Measurements from ENCODE around the gene REEP6.
"Not testable (repeated sequence)": the region's sequence is repeated elsewhere in the genome, so short reads cannot be mapped to it uniquely, and the experiment has no call there.

REEP6 gene

DNA sequence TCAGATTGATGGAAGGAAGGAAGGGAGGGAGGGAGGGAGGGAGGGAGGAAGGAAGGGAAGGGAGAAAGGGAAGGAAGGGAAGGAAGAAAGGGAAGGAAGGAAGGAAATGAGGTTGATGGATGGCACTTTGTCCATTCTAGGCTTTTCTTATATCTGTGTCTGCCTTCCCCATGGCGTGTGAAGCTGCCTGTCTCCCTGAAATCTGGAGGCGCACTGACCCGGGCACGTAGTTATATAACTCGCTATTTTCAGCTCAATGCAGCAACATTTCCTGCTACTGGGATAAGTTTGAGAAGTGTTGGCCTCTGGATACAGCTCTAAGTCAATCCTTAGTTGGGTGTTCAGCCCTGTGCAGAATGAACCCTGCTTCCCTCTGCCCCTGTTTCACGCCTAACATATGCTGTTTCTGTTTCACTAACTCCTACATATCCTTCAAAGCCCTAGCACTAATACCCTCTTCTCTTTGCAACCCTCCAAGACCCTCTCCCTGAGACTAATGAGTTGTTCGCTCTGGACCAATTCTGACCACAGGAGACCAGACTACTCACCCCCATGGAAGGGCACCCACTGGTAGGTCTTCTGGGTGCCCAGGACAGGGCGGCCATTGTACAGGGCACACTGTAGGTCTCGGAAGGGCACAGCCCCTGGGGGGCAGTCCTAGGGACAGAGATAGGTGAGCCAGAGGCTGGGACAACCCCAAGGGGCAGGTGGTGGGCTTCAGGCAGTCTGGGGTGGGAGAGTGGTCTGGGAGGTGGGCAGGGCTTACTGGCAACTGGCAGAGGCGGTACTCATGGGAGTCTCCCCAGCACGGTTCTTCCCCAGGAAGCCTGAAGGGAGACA lies 18.8 kb downstream of the REEP6 start:
- no peak for DNase-seq

DNA sequence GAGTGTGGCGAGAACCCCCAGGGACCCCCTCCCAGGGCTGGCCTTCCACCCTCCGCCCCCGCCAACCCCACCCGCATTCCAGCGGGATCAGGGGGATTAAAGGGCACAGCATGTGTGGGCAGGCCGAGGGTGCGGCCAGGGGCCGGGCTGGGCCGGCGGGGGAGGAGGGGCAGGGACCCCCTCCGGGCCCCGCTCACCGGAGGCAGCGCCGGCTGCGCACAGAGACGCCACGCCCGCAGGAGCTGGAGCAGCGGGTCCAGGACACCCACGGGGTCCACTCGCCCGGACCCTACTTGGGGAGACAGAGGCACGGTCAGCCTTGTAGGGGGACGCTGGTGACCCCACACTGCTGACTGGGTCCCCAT lies 19.4 kb downstream of the REEP6 start:
- DNase-seq = no peak

GRCh38 chr19:1510807-1511206 lies 19.8 kb downstream of the REEP6 start:
- DNase-seq = no peak

DNA sequence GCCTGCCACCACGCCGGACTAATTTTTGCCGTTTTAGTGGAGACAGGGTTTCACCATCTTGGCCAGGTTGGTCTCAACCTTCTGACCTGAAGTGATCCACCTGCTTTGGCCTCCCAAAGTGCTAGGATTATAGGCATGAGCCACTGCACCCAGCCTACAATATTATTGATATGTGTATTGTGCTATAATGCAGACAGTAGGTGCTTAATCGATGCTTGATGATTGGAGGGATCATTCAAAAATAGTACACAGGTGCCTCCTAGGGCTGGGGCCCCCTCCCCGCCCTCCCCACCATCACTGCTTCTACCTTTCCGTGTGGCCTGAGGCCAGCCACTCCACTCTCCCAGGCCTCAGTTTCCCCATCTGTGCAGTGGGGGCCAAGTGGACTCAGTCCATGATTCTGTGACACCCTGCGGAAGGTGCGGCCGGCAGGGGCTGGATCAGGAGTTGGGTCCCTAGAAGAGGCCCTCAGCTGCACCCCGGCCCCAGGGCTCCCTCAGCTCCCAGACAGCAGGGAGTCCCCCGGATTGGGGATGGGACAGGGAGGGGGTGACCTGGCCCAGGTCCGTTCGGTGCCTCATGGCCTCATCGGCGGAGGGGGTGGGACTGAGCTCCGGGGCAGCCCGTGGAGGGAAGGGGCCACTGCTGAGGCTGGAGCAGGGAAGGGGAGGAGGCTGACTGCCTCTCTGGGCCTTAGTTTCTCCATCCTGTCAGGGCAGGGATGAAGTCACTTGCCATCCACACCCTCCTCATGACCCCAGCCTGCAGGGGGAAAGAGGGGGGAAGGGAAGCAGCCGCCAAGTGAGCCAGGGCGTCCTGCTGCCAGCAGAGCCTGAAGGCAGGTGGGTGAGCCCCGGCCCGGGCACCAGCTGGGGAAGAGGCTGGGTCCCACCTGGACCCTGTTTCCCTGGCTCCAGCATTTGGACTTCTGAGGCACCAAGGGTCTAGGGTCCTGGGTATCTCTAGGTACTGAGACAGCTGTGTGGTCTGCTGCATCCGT lies 20.6 kb downstream of the REEP6 start:
- no peak for DNase-seq

DNA sequence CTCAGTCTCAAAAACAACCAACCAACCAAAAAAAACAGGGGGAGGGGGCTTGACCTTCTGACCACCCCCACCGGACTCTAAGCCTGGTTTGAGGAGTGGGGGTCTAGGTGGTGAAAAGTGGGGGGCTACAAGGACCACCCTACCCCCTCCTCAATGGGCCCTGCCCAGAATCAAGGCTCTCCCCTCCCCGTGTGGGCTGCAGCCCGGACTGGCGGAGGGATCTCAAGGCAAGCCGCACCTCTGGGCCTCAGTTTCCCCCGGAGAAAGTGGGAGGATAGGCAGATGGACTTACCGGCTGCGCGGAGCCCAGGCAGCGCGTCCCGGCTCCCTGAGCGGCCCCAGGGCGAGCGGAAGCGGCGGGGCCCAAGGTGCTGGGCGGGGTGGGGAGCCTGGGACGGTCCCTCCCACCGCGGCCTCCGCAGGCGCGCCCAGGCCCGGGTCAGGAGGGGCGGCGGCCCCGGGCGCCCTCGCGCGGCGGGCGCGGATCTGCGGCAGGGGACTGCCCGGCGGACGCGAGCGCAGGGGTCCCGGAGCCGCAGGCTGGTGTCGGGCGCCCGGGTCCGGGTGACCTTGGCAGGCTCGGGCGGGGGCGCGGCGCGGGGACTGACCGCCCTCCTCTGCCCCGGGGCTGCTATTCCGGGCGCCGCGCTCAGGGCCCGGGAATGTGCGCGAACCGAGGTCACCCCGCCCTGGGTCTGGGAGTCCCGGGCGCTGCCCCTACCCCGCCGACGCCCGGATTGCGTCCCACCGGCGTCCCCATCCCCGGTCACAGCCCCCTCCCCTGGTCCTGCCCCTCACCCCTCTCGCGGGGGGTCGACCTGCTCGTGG lies 21.9 kb downstream of the REEP6 start, which contains the start of gene ADAMTSL5:
TSS of gene ADAMTSL5 (minus strand) at position 349 of the 828 bp plus-strand sequence. CDS start 2,076 bp downstream, outside the sequence.
- no peak for DNase-seq

DNA sequence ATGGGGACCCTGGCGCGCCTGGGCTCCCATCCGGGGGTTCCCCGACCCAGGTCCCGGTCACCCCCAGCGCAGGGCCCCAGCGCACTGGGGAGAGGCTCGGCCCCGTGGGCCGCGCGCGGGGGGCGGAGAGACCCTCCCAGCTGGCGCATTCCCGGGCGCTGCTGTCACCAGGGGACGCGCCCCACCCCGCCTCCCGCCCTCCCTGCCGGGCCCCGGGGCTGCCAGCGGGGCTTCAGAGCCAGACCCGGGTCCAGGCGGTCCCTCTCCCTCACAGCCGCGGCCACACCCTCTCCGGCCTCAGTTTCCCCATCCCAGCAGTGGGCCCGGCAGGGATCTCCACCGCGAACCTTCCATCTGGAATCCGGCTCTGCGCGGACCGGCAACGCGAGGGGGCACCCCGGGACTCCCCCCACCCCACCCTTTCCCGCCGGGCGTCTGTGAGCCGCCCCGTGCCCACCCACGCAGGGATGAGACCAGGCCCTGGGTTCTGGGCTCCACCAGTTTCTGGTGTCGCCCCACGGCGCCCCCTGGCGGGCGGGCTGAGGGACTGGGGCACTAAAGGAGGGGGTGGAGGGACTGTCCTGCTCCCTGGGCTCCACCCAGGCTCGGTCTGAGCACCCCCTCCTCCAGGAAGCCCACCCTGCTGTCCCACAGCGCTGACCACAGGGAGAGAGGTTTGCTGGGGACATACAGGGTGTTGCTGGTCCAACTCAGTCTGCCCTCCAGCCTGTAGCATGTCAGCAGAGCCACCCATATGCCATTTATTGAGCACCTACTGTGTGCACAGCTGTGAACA lies 22.7 kb downstream of the REEP6 start:
- DNase-seq = no peak

DNA sequence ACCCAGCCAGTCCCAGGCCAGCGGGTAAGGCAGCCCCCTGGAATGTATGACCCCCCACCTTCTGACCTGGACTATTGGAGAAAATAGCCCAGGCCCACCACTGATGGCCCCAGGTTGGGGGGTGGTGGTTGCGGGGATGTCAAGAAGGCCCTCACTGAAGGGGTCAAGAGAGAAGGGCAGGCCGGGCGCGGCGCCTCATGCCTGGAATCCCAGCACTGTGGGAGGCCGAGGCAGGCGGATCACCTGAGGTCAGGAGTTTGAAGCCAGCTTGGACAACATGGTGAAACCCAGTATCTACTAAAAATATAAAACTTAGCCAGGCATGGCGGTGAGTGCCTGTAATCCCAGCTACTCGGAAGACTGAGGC lies 23.3 kb downstream of the REEP6 start:
- no peak for DNase-seq

- DNase-seq = no peak
Observed at GRCh38 chr19:1514986-1515721, 24.2 kb downstream of the REEP6 start.

DNA sequence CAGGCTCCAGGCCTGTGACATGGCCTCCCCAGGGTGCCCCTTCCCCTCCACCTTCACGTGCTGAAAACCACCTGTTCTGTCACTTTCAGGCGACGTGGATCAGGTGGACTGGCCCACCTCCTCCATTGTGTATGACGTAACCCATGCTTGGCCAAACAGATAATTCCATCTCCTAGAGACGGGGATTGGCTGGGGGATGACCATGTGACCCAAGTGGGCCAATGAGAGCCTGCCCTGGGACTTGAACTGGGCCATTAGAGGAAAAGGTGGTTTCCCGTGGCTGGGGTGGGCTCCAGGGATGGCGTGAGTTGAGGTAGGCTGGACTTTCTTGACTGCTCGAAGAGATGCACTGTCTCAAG lies 25.4 kb downstream of the REEP6 start:
- no peak for DNase-seq

GRCh38 chr19:1518471-1518870 lies 27.5 kb downstream of the REEP6 start:
- DNase-seq = no peak

DNA sequence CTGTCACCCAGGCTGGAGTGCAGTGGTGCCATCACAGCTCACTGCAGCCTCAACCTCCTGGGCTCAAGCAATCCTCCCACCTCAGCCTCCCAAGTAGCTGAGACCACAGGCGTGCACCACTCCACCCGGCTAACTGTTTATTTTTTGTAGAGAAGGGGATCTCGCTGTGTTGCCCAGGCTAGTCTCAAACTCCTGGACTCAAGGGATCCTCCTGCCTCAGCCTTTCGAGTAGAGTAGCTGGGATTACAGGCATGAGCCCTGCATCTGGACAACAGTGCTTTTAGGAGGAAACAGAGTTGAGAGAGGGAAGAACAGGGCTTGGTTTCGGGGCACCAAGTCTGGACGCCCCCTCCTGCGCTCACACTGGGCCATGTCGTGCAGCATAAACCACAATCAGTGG lies 28.8 kb downstream of the REEP6 start:
- not testable (repeated sequence) for DNase-seq

DNA sequence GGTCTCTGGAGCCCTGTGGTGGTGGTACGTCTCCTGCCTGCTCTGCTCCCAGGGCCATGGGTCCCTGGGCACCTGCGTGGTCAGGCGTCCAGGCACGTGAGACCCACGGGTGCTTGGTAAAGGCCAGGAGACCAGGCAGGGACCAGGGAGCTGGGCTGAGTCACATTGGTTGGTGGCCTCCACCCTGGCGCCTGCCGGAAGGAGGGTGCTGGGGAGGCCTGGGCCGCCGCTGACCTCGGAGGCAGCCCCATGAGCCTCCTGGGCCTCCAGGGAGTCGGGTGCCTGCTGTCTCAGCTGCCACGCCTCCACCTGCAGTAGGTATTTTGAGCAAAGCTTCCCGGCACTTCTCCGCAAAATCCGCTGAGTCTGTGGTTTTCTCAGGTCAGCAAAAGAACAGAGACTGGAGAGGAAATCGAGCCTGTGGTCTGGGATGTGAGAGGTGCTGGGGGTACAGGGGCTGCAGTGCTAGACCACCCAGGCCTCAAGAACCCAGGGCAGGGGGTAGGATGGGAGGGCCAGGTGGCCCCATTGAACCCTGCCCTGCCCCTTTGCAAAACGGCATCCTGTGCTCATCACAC lies 29.3 kb downstream of the REEP6 start:
- no peak for DNase-seq

- DNase-seq = no peak
Observed at GRCh38 chr19:1521636-1522035, 30.7 kb downstream of the REEP6 start.

DNA sequence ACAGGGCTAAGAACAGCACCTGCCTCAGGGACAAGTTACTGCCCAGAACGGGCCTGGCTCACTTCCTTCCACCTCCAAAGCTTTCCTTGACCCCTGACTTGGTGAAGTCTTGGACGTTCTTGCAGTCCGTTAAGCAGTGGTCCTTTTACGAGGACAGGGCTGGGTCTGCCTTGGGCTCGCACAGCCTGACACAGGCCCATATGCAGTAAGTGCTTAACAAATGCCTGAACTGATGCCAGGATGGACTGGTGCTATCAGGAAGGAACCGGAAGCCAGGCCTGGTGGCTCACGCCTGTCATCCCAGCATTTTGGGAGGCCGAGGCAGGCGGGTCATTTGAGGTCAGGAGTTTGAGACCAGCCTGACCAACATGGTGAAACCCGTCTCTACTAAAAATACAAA lies 31.1 kb downstream of the REEP6 start:
- no peak for DNase-seq

- no peak for DNase-seq
Observed at GRCh38 chr19:1522838-1523237, 31.9 kb downstream of the REEP6 start.

GRCh38 chr19:1523412-1524286 lies 32.7 kb downstream of the REEP6 start, which contains the start of gene PLK5:
TSS of gene PLK5 (plus strand) at chr19:1524077. CDS start at chr19:1526997, 2,920 bp downstream.
- DNase-seq = no peak

DNA sequence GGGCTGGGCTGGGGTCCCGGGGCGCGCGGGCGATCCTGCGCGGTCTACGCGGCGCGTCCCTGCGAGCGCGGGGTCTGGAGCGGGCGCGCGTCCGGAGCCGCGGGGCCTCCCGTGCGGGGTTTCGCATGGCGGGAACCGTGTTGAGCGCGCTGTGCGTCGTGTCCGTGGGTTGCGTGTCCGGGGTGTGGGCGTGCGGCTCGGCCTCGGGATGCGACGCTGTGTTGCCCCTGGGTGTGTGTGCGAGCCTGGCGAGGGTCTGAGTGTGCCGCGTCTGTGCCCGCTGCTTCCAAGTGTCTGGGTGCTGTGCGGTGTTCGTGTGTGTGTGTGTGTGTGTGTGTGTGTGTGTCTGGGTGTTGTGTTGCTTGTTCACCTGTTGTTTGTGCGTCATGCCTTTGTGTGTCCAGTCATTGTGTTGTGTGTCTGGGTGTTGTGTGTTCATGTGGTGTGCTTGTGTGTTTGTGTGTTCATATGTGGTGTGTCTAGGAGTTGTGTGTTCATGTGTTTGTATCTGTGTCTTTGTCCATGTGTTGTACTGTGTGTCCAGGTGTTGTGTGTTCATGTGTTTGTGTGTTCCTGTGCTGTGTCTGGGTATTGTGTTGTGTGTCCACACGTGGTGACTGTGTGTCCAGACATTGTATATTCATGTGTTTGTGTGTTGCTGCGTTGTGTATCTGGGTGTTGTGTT lies 33.4 kb downstream of the REEP6 start:
- DNase-seq = no peak

DNA sequence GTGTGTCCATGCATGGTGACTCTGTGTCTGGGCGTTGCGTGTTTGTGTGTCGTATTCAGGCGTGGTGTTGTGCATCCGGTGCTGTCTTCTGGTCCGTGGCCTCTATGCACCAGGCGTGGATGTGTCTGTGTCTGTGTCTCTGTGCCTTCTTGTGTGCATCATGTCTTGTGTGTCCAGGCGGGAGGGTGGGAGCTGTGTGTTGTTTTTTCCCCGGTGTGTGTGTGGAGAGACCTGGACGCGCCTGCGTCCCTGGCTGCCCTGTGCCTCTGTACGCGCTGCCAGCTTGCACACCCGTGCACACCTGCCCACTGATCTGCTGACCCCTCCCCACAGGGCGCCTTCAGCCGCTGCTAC lies 34.0 kb downstream of the REEP6 start:
- no peak for DNase-seq

DNA sequence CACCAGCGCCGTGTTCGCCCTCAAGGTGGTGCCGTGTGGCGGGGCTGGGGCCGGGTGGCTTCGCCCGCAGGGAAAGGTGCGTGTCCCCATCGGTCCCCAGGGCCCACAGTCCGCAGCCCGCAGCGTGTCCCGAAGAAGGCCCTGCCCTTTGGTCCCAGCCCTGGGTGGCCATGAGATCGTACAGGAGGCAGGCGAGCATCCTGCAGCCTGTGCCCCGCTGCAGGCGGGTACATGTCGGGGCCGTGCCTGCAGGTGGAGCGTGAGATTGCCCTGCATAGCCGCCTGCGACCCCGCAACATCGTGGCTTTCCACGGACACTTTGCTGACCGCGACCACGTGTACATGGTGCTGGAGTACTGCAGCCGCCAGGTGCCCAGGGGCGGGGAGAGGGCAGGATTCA lies 34.4 kb downstream of the REEP6 start:
- DNase-seq = no peak
